ENCODE data around the gene FTH1. TPM values are rescaled to one million over a fixed set of nuclear protein-coding genes. Genes with fewer than 3 reads are reported as not detected.

FTH1 gene
- total and polyA plus RNA-seq, 2 of the 13 experiments (the other 11 are each of a cell fraction or from before 2014, with no cell fraction given) = 607 to 760 TPM

GRCh38 chr11:61999141-61999975 is 31.9 kb upstream of the FTH1 start (continued):
- TF ChIP-seq HNF4A (CRISPR knock-in tag; IDR thresholded peaks at IDR 0.05) = peak; percentile 73
- no peak for TF ChIP-seq SP1 (IDR thresholded peaks at IDR 0.05)
- no peak for TF ChIP-seq SP1 (CRISPR knock-in tag; IDR thresholded peaks at IDR 0.05)
- no peak for TF ChIP-seq SNAPC5 (CRISPR knock-in tag; IDR thresholded peaks at IDR 0.05; ENCODE audit: borderline replicate concordance)
- TF ChIP-seq ZMYM4 (CRISPR knock-in tag; IDR thresholded peaks at IDR 0.05) = no peak
- TF ChIP-seq PBX2 (CRISPR knock-in tag; IDR thresholded peaks at IDR 0.05) = no peak
- TF ChIP-seq CBX5 (CRISPR knock-in tag; IDR thresholded peaks at IDR 0.05; ENCODE audit: borderline replicate concordance) = no peak
- no peak for TF ChIP-seq ZNF749 (CRISPR knock-in tag; IDR thresholded peaks at IDR 0.05; ENCODE audit: borderline replicate concordance)
- no peak for TF ChIP-seq ZNF609 (CRISPR knock-in tag; IDR thresholded peaks at IDR 0.05; ENCODE audit: borderline replicate concordance)
- peak; percentile 95 for TF ChIP-seq SRF (IDR thresholded peaks at IDR 0.05; ENCODE audit: low read depth, low read length)
- TF ChIP-seq ZNF839 (CRISPR knock-in tag; IDR thresholded peaks at IDR 0.05; ENCODE audit: borderline replicate concordance) = no peak
- TF ChIP-seq ZNF614 (CRISPR knock-in tag; IDR thresholded peaks at IDR 0.05; ENCODE audit: borderline replicate concordance) = peak; percentile 58; the same call in 1 of the 2 replicates
- no peak for TF ChIP-seq ZNF710 (CRISPR knock-in tag; IDR thresholded peaks at IDR 0.05; ENCODE audit: borderline replicate concordance)
- TF ChIP-seq ZNF30 (CRISPR knock-in tag; IDR thresholded peaks at IDR 0.05) = no peak
- no peak for TF ChIP-seq ZBTB14 (CRISPR knock-in tag; IDR thresholded peaks at IDR 0.05)
- no peak for TF ChIP-seq SNAPC2 (CRISPR knock-in tag; IDR thresholded peaks at IDR 0.05)
- TF ChIP-seq ATF7 (IDR thresholded peaks at IDR 0.05) = no peak
- no peak for TF ChIP-seq ATF7 (CRISPR knock-in tag; IDR thresholded peaks at IDR 0.05)
- no peak for TF ChIP-seq DNMT1 (CRISPR knock-in tag; IDR thresholded peaks at IDR 0.05)
- TF ChIP-seq NPAS2 (CRISPR knock-in tag; IDR thresholded peaks at IDR 0.05; ENCODE audit: borderline replicate concordance) = no peak

All from HepG2 (cell line).